K562 (cell line): ENCODE data around the gene GNG7. TPM values are rescaled to one million over a fixed set of nuclear protein-coding genes. Genes with fewer than 3 reads are reported as not detected.

Experiments
- ATAC-seq: fragments of 200-7000 bp; cut with Tn5 transposase; 3 replicates; pipeline ENCODE4 v1.9.1; 2020; ENCODE audit warnings: moderate library complexity
- BruUV-seq: library from RNA; stranded (reverse); fragments of 400-500 nt; replicated peaks from 2 replicates; lab custom pipeline; 2021; lab: Mats Ljungman, UMichigan
- CTCF ChIA-PET: fragments of 300-600 bp; formaldehyde crosslinking; extraction: SDS; loops from one replicate; lab custom pipeline; 2021; ENCODE audit warnings: low intra/inter-chr PET ratio; lab: Yijun Ruan, JAX
- POLR2A ChIA-PET: fragments of 300-600, 350-650 bp; sonication (Branson Sonifier 250); formaldehyde crosslinking; extraction: SDS; loops from one replicate; lab custom pipeline; 2021; ENCODE audit warnings: antibody characterized with exemption, inconsistent platforms; lab: Yijun Ruan, JAX
- DNase-seq, 4 experiments: peaks; one replicate each; pipeline versions ENCODE4 v3.0.0 to v3.0.0-alpha.2; 2011 to 2018; ENCODE audit warnings: low spot score in 3 of 4, mixed read lengths in 3 of 4; ENCODE audit errors: extremely low read depth in 1 of 4
- FAIRE-seq: peaks from 2 replicates; lab custom pipeline; 2011; peaks lifted over from hg19 to GRCh38; lab: Jason Lieb, UNC
- H2AFZ ChIP-seq: 2 replicates; pipeline ENCODE4 v1.6.0; 2011; ENCODE audit warnings: low read depth, low read length, control low read depth, inconsistent platforms
- H3K27ac ChIP-seq: fragments of 200-600 bp; 3 replicates; pipeline ENCODE4 v1.8.0; 2011; ENCODE audit warnings: low read depth, mild to moderate bottlenecking, control low read depth, inconsistent platforms, low read length, moderate library complexity, mixed read lengths; ENCODE audit errors: extremely low read depth
- H3K27me3 ChIP-seq, 2 experiments: fragments of 300-600 bp in 1 of 2; 2 replicates in 1 of 2; 3 replicates in 1 of 2; pipeline versions ENCODE4 v1.6.0 to v1.8.0; 2011; ENCODE audit warnings: inconsistent platforms in 2 of 2, low read length in 2 of 2, mild to moderate bottlenecking in 1 of 2, mixed read lengths in 1 of 2, moderate library complexity in 1 of 2; ENCODE audit not compliant: control insufficient read depth in 2 of 2, insufficient read depth in 2 of 2
- H3K36me3 ChIP-seq: fragments of 300-600 bp; 3 replicates; pipeline ENCODE4 v1.8.0; 2011; ENCODE audit warnings: mild to moderate bottlenecking, low read length, inconsistent platforms; ENCODE audit not compliant: control insufficient read depth, insufficient read depth
- H3K4me1 ChIP-seq, 2 experiments: fragments of 200-600 bp in 1 of 2; replicated peaks in 1 of 2; 2 replicates in 1 of 2; 3 replicates in 1 of 2; pipeline versions ENCODE4 v1.5.1 to v1.8.0; 2011; ENCODE audit warnings: inconsistent platforms in 2 of 2, low read length in 2 of 2, mild to moderate bottlenecking in 1 of 2, mixed read lengths in 1 of 2, moderate library complexity in 1 of 2; ENCODE audit not compliant: control insufficient read depth in 2 of 2, insufficient read depth in 2 of 2
- H3K4me2 ChIP-seq: 2 replicates; pipeline ENCODE4 v1.6.1; 2011; ENCODE audit warnings: low read length, control low read depth, inconsistent platforms, mixed read lengths; ENCODE audit not compliant: insufficient read depth
- H3K4me3 ChIP-seq: fragments of 200-600 bp; sonication (generic), shearing (Covaris generic); 2 replicates; pipeline ENCODE4 v1.5.1; 2016; ENCODE audit warnings: control low read depth, inconsistent platforms
- H3K79me2 ChIP-seq: fragments of 200-600 bp; 3 replicates; pipeline ENCODE4 v1.8.0; 2011; ENCODE audit warnings: low read length, inconsistent platforms; ENCODE audit not compliant: control insufficient read depth, insufficient read depth
- H3K9ac ChIP-seq, 2 experiments: 2 replicates each; pipeline versions ENCODE4 v1.6.0 to v1.6.1; 2011; ENCODE audit warnings: low read depth in 2 of 2, low read length in 2 of 2, control low read depth in 1 of 2, inconsistent platforms in 1 of 2, mild to moderate bottlenecking in 1 of 2, mixed read lengths in 1 of 2; ENCODE audit not compliant: insufficient read depth in 1 of 2
- H3K9me1 ChIP-seq: one replicate; pipeline ENCODE4 v1.6.0; 2011; ENCODE audit warnings: inconsistent platforms, mild to moderate bottlenecking, low read length, moderate library complexity; ENCODE audit not compliant: control insufficient read depth, insufficient read depth
- H3K9me3 ChIP-seq: replicated peaks from 2 replicates; pipeline ENCODE4 v1.5.1; 2011; ENCODE audit warnings: low read depth, low read length, inconsistent platforms; ENCODE audit not compliant: control insufficient read depth, insufficient read depth
- H4K20me1 ChIP-seq: replicated peaks from 2 replicates; pipeline ENCODE4 v1.6.1; 2011; ENCODE audit warnings: low read length, inconsistent platforms, mixed read lengths; ENCODE audit not compliant: control insufficient read depth, insufficient read depth
- ARNT ChIP-seq, 2 experiments: fragments of 450-650 bp; IDR thresholded peaks; 2 replicates each; pipeline ENCODE4 v1.6.1; 2016; ENCODE audit warnings: mild to moderate bottlenecking in 1 of 2
- EZH2 ChIP-seq: IDR thresholded peaks from 2 replicates; pipeline ENCODE4 v1.6.1; 2012; ENCODE audit warnings: low read depth, mild to moderate bottlenecking, inconsistent platforms, low read length, borderline replicate concordance
- LCOR ChIP-seq: sonication (generic); formaldehyde crosslinking; IDR thresholded peaks from 2 replicates; pipeline ENCODE4 v1.8.0; 2022; ENCODE audit warnings: mild to moderate bottlenecking, missing genetic modification reagents
- NCOA1 ChIP-seq: fragments of 450-650 bp; IDR thresholded peaks from 2 replicates; pipeline ENCODE4 v1.6.1; 2016; ENCODE audit warnings: low read depth
- NR2C2 ChIP-seq, 2 experiments: fragments of 200-800 bp in 1 of 2; sonication (Bioruptor generic) in 1 of 2; sonication (generic) in 1 of 2; formaldehyde crosslinking in 1 of 2; IDR thresholded peaks; 2 replicates each; pipeline versions ENCODE4 v1.6.1 to v1.8.0; 2016 to 2022; ENCODE audit warnings: mild to moderate bottlenecking in 1 of 2, missing compliant biosample characterization in 1 of 2, missing genetic modification characterization in 1 of 2, missing genetic modification reagents in 1 of 2
- RB1 ChIP-seq: fragments of 450-650 bp; IDR thresholded peaks from 2 replicates; pipeline ENCODE4 v1.6.1; 2017; ENCODE audit warnings: low read depth, mild to moderate bottlenecking
- RBM17 ChIP-seq: fragments of 200-400 bp; formaldehyde crosslinking; IDR thresholded peaks from 2 replicates; pipeline ENCODE4 v1.6.1; 2017; ENCODE audit warnings: low read depth, mild to moderate bottlenecking, low read length, borderline replicate concordance
- SMAD3 ChIP-seq: fragments of 450-650 bp; formaldehyde crosslinking; conservative IDR thresholded peaks from 2 replicates; pipeline ENCODE4 v1.4.0; 2020; ENCODE audit warnings: mild to moderate bottlenecking
- SOX6 ChIP-seq: fragments of 450-650 bp; IDR thresholded peaks from 2 replicates; pipeline ENCODE4 v1.6.1; 2014; ENCODE audit warnings: mild to moderate bottlenecking
- THRAP3 ChIP-seq: fragments of 450-650 bp; IDR thresholded peaks from 2 replicates; pipeline ENCODE4 v1.6.1; 2016; ENCODE audit warnings: mild to moderate bottlenecking, inconsistent platforms, borderline replicate concordance
- TSC22D4 ChIP-seq: fragments of 450-650 bp; IDR thresholded peaks from 2 replicates; pipeline ENCODE4 v1.6.1; 2016; ENCODE audit warnings: missing genetic modification characterization, missing biosample characterization, control low read depth
- XRCC3 ChIP-seq: fragments of 450-650 bp; IDR thresholded peaks from 2 replicates; pipeline ENCODE4 v1.6.1; 2017; ENCODE audit warnings: mild to moderate bottlenecking, moderate library complexity
- WGBS: fragments of 100-300 bp; shearing (Covaris generic); methylation state at CpG from one replicate; pipeline ENCODE4 v1.1.6; 2016; ENCODE audit warnings: low coverage, mixed read lengths; ENCODE audit not compliant: insufficient coverage; ENCODE audit errors: missing lambda C conversion rate; 5-methylcytosine and 5-hydroxymethylcytosine counted together
- in situ Hi-C: fragments of 300-500 bp; cut with MboI; formaldehyde crosslinking; loops from 4 replicates; pipeline ENCODE4 v1.15.0; 2018; ENCODE audit warnings: inconsistent platforms, mixed read lengths
- intact Hi-C: fragments of 100-400 bp; cut with micrococcal nuclease; formaldehyde crosslinking; loops from 2 replicates; pipeline ENCODE4 v1.14.2; 2022
- polyA plus RNA-seq, 8 experiments: library from polyadenylated mRNA; depleted of rRNA in 4 of 8; stranded (reverse) in 5 of 8; unstranded in 3 of 8; fragments of >200 nt; fragmentation: Nextera tagmentation in 2 of 8; fragmentation: Illumina TruSeq in 1 of 8; extraction: Ambion mirVana in 2 of 8; extraction: Trizol in 1 of 8; gene quantifications; 2 replicates each; pipeline versions ENCODE4 v1.2.1 to v1.2.3, GENCODE V29; 2011 to 2014; ENCODE audit warnings: inconsistent platforms in 1 of 8, missing spikeins in 1 of 8
- total RNA-seq, 7 experiments: library from RNA; depleted of rRNA in 6 of 7; stranded (reverse); fragments of >200 nt in 6 of 7; fragmentation: Illumina TruSeq in 2 of 7; extraction: Trizol in 2 of 7; gene quantifications; 2 replicates each; pipeline versions ENCODE4 v1.2.1 to v1.2.3, GENCODE V29; 2011 to 2021; ENCODE audit warnings: low replicate concordance in 1 of 7
- TF ChIP-seq, protein P1 (sequence below): sonication (generic); formaldehyde crosslinking; IDR thresholded peaks from 2 replicates; pipeline ENCODE4 v1.8.0; 2023; ENCODE audit warnings: mild to moderate bottlenecking, missing genetic modification reagents
- TF ChIP-seq, protein P2 (sequence below): fragments of 250-450 bp; sonication (Bioruptor Pico); IDR thresholded peaks from 2 replicates; pipeline ENCODE4 v1.4.0; 2020
- TF ChIP-seq, protein P3 (sequence below): fragments of 200-800 bp; sonication (Bioruptor generic); IDR thresholded peaks from 2 replicates; pipeline ENCODE4 v1.6.1; 2017; ENCODE audit warnings: missing genetic modification characterization, missing compliant biosample characterization

Gene GNG7
- total and polyA plus RNA-seq, 9 of the 15 experiments (the other 6 are each of a cell fraction or from before 2014, with no cell fraction given): 0.01 to 0.20 (median 0.06) TPM; not detected in 1

DNA sequence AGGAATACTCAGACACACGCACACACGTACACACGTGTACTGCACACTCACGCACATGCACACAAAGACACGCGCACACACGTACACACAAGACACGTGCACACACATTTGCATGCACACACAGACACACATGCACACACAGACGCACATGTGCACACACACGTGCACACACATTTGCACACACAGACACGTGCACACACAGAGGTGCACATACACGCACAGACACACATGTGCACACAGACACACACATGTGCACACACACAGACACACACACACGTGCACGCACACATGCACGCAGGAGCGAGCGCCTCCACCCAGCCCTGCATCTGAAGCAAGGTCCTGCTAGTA is 145.4 kb downstream of the GNG7 start (continued):
- TF ChIP-seq, protein P1, sequence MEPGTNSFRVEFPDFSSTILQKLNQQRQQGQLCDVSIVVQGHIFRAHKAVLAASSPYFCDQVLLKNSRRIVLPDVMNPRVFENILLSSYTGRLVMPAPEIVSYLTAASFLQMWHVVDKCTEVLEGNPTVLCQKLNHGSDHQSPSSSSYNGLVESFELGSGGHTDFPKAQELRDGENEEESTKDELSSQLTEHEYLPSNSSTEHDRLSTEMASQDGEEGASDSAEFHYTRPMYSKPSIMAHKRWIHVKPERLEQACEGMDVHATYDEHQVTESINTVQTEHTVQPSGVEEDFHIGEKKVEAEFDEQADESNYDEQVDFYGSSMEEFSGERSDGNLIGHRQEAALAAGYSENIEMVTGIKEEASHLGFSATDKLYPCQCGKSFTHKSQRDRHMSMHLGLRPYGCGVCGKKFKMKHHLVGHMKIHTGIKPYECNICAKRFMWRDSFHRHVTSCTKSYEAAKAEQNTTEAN (CRISPR knock-in tag): peak; percentile 78; the same call in 1 of the 2 replicates
- TF ChIP-seq TSC22D4 (tag) (0 out of 2 replicates have a peak, but pooled peaks have one; percentile 15), LCOR (CRISPR knock-in tag) (no peak)
- TF ChIP-seq, protein P2, sequence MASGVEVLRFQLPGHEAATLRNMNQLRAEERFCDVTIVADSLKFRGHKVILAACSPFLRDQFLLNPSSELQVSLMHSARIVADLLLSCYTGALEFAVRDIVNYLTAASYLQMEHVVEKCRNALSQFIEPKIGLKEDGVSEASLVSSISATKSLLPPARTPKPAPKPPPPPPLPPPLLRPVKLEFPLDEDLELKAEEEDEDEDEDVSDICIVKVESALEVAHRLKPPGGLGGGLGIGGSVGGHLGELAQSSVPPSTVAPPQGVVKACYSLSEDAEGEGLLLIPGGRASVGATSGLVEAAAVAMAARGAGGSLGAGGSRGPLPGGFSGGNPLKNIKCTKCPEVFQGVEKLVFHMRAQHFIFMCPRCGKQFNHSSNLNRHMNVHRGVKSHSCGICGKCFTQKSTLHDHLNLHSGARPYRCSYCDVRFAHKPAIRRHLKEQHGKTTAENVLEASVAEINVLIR (CRISPR knock-in tag): no peak

DNA sequence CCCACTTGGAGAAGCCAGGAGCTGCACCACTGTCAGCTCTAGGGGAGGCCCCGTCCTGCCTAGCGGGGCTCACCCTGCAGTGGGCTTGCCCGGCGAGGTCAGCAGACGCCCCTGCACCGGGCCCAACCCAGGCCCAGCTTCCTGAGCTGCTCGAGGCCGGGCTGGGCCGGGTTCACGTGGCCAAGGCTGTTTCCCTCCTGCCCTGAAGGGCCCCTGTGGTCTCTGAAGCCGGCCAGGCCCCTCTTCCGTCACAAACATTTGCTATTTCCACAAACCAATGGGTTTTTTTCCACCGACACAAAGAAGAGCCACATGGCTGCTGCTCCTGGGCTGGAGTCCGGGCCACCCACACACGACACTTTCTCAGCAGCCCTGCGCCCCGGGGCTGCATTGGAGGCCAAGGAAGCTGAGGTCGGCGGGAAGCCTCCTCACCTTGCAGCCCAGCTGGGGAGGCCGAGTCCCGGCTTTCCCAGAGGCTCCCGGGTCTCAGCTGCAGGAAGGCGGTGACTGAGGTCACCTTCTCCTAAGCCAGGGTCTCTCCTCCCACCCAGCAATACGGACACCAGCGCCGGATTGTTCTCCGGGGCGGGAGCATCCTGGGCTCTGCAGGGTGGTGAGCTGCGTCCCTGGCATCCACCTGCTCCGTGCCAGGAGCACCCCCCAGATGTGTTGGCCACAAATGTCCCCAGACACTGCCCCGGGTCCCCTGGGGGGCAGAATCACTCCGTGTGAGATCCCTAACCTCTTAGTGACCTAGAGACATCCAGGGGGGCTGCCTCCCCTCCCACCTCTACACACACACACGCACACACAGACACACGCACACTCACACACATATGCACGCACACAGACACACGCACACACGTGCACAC is 146.0 kb downstream of the GNG7 start:
- Histone ChIP-seq H2AFZ (no peak overlapping the region), H3K4me3 (no peak overlapping the region), H4K20me1 (no peaks in the 10 kb centered on the region), H3K9me3 (no peaks in the 10 kb centered on the region)
- BruUV-seq: no TSS peak
- no peak for ATAC-seq
- WGBS: 29% methylated on average over 31 of the region's 37 CpGs
- POLR2A ChIA-PET: interaction anchor here (0.6 kb wide), 1 partner anchor 13 kb away, joined by 3 read pairs; no protein-coding TSS in a partner anchor
- no peak for DNase-seq
- TF ChIP-seq SMAD3 (CRISPR knock-in tag) (no peak), SOX6 (no peak), NR2C2 (CRISPR knock-in tag; IDR thresholded peaks at IDR 0.05) (no peak), NR2C2 (tag; IDR thresholded peaks at IDR 0.05) (no peak), XRCC3 (no peak), NCOA1 (no peak), EZH2 (no peak), ARNT (IDR thresholded peaks at IDR 0.05) (no peak), THRAP3 (no peak), RB1 (no peak), RBM17 (no peak)
- TF ChIP-seq, protein P3, sequence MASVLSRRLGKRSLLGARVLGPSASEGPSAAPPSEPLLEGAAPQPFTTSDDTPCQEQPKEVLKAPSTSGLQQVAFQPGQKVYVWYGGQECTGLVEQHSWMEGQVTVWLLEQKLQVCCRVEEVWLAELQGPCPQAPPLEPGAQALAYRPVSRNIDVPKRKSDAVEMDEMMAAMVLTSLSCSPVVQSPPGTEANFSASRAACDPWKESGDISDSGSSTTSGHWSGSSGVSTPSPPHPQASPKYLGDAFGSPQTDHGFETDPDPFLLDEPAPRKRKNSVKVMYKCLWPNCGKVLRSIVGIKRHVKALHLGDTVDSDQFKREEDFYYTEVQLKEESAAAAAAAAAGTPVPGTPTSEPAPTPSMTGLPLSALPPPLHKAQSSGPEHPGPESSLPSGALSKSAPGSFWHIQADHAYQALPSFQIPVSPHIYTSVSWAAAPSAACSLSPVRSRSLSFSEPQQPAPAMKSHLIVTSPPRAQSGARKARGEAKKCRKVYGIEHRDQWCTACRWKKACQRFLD: no peak
- TF ChIP-seq, all 486 proteins: peak for 0
- H3K9ac ChIP-seq: peak overlapping the region in 1 of 2 experiments; percentile 35; a peak in 1 of 4 replicates
- intact Hi-C loops: no loop called here
- H3K4me2 ChIP-seq: no peak overlapping the region
- H3K9me1 ChIP-seq: no peaks in the 10 kb centered on the region
- no peak for FAIRE-seq
- peaks cover 4 to 21% of the 10 kb centered on the region in 2 experiments; a peak in 2 of 5 replicates for H3K4me1 ChIP-seq
- no peak overlapping the region for H3K27ac ChIP-seq
- CTCF ChIA-PET: no interaction called here
- H3K36me3 ChIP-seq: no peaks in the 10 kb centered on the region
- H3K27me3 ChIP-seq: peaks cover 8 to 40% of the 10 kb centered on the region in 2 experiments; a peak in 4 of 5 replicates
- in situ Hi-C loops: no loop called here
- H3K79me2 ChIP-seq: no peaks in the 10 kb centered on the region
